Mesenchymal stem cell (in vitro differentiated cells and primary cell): ENCODE results near the gene LDB1.
A peak's percentile ranks its signal among the peaks of the same experiment; 100 is the strongest.

ENCODE experiments used
- DNase-seq: peaks from one replicate; pipeline ENCODE4 v3.0.0-alpha.2; 2013
- H2AFZ ChIP-seq: one replicate; pipeline ENCODE4 v1.6.1; 2013; ENCODE audit warnings: low read depth, mild to moderate bottlenecking, control low read depth, inconsistent platforms, low read length, moderate library complexity
- H2AK5ac ChIP-seq: 2 replicates; pipeline ENCODE4 v1.6.1; 2013; ENCODE audit warnings: low read length, moderate library complexity, mild to moderate bottlenecking, inconsistent platforms; ENCODE audit not compliant: severe bottlenecking
- H2BK120ac ChIP-seq: one replicate; pipeline ENCODE4 v1.6.1; 2013; ENCODE audit warnings: low read depth, mild to moderate bottlenecking, inconsistent platforms, low read length, moderate library complexity
- H2BK12ac ChIP-seq, 2 experiments: one replicate each; pipeline ENCODE4 v1.6.1; 2013; ENCODE audit warnings: inconsistent platforms in 2 of 2, low read length in 2 of 2, mild to moderate bottlenecking in 2 of 2, moderate library complexity in 2 of 2, control low read depth in 1 of 2
- H2BK15ac ChIP-seq: one replicate; pipeline ENCODE4 v1.6.1; 2013; ENCODE audit warnings: mild to moderate bottlenecking, low read depth, inconsistent platforms; ENCODE audit not compliant: poor library complexity, severe bottlenecking
- H2BK5ac ChIP-seq: 2 replicates; pipeline ENCODE4 v1.6.1; 2013; ENCODE audit warnings: low read depth, mild to moderate bottlenecking, low read length, control low read depth, inconsistent platforms; ENCODE audit not compliant: poor library complexity, severe bottlenecking
- H3K14ac ChIP-seq, 2 experiments: one replicate each; pipeline ENCODE4 v1.6.1; 2013; ENCODE audit warnings: inconsistent platforms in 2 of 2, low read length in 2 of 2, control low read depth in 1 of 2, mild to moderate bottlenecking in 1 of 2, moderate library complexity in 1 of 2
- H3K18ac ChIP-seq, 2 experiments: one replicate each; pipeline ENCODE4 v1.6.1; 2013; ENCODE audit warnings: inconsistent platforms in 2 of 2, low read length in 2 of 2, control low read depth in 1 of 2, low read depth in 1 of 2, mild to moderate bottlenecking in 1 of 2
- H3K23ac ChIP-seq, 2 experiments: one replicate each; pipeline ENCODE4 v1.6.1; 2013; ENCODE audit warnings: inconsistent platforms in 2 of 2, low read length in 2 of 2, mild to moderate bottlenecking in 2 of 2, moderate library complexity in 2 of 2, control low read depth in 1 of 2
- H3K27ac ChIP-seq: 2 replicates; pipeline ENCODE4 v1.5.1; 2013; ENCODE audit warnings: mild to moderate bottlenecking, moderate library complexity, low read length, control low read depth, inconsistent platforms; ENCODE audit not compliant: poor library complexity, severe bottlenecking
- H3K27me3 ChIP-seq, 2 experiments: 2 replicates each; pipeline versions ENCODE4 v1.6.1 to v1.7.0; 2013; ENCODE audit warnings: low read length in 2 of 2, mild to moderate bottlenecking in 2 of 2, moderate library complexity in 2 of 2, control low read depth in 1 of 2, inconsistent platforms in 1 of 2; ENCODE audit not compliant: control insufficient read depth in 1 of 2, insufficient read depth in 1 of 2
- H3K36me3 ChIP-seq, 2 experiments: 2 replicates each; pipeline versions ENCODE4 v1.6.1 to v1.7.0; 2013; ENCODE audit warnings: low read length in 2 of 2, control low read depth in 1 of 2, inconsistent platforms in 1 of 2, low read depth in 1 of 2, mild to moderate bottlenecking in 1 of 2; ENCODE audit not compliant: insufficient read depth in 2 of 2, control insufficient read depth in 1 of 2
- H3K4ac ChIP-seq, 2 experiments: one replicate each; pipeline ENCODE4 v1.6.1; 2013; ENCODE audit warnings: inconsistent platforms in 2 of 2, low read length in 2 of 2, mild to moderate bottlenecking in 2 of 2, moderate library complexity in 2 of 2, control low read depth in 1 of 2, low read depth in 1 of 2
- H3K4me1 ChIP-seq: 2 replicates; pipeline ENCODE4 v1.6.1; 2013; ENCODE audit warnings: low read depth, low read length, control low read depth; ENCODE audit not compliant: control insufficient read depth, insufficient read depth
- H3K4me2 ChIP-seq: 2 replicates; pipeline ENCODE4 v1.6.1; 2013; ENCODE audit warnings: low read length, mild to moderate bottlenecking, inconsistent platforms; ENCODE audit not compliant: poor library complexity, severe bottlenecking
- H3K4me3 ChIP-seq, 2 experiments: 2 replicates each; pipeline versions ENCODE4 v1.5.1 to v1.7.0; 2013; ENCODE audit warnings: low read length in 2 of 2, mild to moderate bottlenecking in 2 of 2, control low read depth in 1 of 2, low read depth in 1 of 2; ENCODE audit not compliant: insufficient read depth in 1 of 2
- H3K79me1 ChIP-seq: replicated peaks from 2 replicates; pipeline ENCODE4 v1.6.1; 2013; ENCODE audit warnings: mild to moderate bottlenecking, control low read depth, low read length, inconsistent platforms; ENCODE audit not compliant: poor library complexity, severe bottlenecking
- H3K9ac ChIP-seq: 2 replicates; pipeline ENCODE4 v1.7.0; 2013; ENCODE audit warnings: mild to moderate bottlenecking, low read length, moderate library complexity
- H3K9me3 ChIP-seq: 2 replicates; pipeline ENCODE4 v1.7.0; 2013; ENCODE audit warnings: mild to moderate bottlenecking, low read length; ENCODE audit not compliant: control insufficient read depth
- H4K8ac ChIP-seq: one replicate; pipeline ENCODE4 v1.6.1; 2013; ENCODE audit warnings: inconsistent platforms, mild to moderate bottlenecking, low read length, moderate library complexity
- H4K91ac ChIP-seq: one replicate; pipeline ENCODE4 v1.6.1; 2013; ENCODE audit warnings: mild to moderate bottlenecking, low read length, inconsistent platforms
- WGBS: methylation state at CpG from one replicate; pipeline ENCODE4 v1.1.7; 2013; ENCODE audit warnings: mixed read lengths; 5-methylcytosine and 5-hydroxymethylcytosine counted together

Gene LDB1

DNA sequence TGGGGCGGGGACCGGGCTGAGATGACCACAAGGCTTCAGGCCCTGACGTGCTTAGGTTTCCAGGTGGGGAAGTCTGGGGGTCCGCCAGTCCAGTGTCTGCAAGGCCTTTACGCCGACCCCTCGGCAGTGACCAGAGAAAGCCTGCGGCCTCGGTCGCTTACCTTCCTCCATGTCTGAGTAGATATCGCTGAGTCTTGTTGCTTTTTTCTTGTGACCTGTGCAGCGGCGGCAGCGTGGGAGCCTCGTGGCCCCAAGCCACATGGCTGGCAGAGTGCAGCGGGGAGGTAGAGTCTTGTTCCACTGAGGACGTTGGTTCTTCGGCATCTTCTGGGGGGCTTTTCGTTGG, 32.4 kb upstream of the LDB1 start:
- H3K14ac ChIP-seq: peak overlapping the region in 1 of 2 experiments; percentile 85
- H2BK12ac ChIP-seq: peak overlapping the region in 1 of 2 experiments; percentile 29
- peaks cover 39 to 61% of the 10 kb centered on the region in 2 experiments for H3K36me3 ChIP-seq
- no peak overlapping the region for H4K91ac ChIP-seq
- H3K4me2 ChIP-seq: peak overlapping the region; percentile 74
- peak overlapping the region; percentile 72 to 98 for H3K4me3 ChIP-seq
- H2AK5ac ChIP-seq: no peak overlapping the region
- H2BK15ac ChIP-seq: no peak overlapping the region
- peak overlapping the region; percentile 66 for H3K27ac ChIP-seq
- no peak for DNase-seq
- no peak overlapping the region for H2BK120ac ChIP-seq
- H2BK5ac ChIP-seq: no peak overlapping the region
- peak overlapping the region in 1 of 2 experiments; percentile 92 for H3K4ac ChIP-seq
- H3K18ac ChIP-seq: peak overlapping the region in 1 of 2 experiments; percentile 96
- no peaks in the 10 kb centered on the region for H3K27me3 ChIP-seq
- H3K79me1 ChIP-seq: peaks cover 13% of the 10 kb centered on the region
- peak overlapping the region; percentile 98 for H3K9ac ChIP-seq
- under 1% methylated on average over 19 of the region's 19 CpGs for WGBS
- no peak overlapping the region for H4K8ac ChIP-seq
- H2AFZ ChIP-seq: peak overlapping the region; percentile 96
- no peaks in the 10 kb centered on the region for H3K9me3 ChIP-seq
- H3K23ac ChIP-seq: peak overlapping the region in 1 of 2 experiments; percentile 96
- peaks cover 11% of the 10 kb centered on the region for H3K4me1 ChIP-seq

DNA sequence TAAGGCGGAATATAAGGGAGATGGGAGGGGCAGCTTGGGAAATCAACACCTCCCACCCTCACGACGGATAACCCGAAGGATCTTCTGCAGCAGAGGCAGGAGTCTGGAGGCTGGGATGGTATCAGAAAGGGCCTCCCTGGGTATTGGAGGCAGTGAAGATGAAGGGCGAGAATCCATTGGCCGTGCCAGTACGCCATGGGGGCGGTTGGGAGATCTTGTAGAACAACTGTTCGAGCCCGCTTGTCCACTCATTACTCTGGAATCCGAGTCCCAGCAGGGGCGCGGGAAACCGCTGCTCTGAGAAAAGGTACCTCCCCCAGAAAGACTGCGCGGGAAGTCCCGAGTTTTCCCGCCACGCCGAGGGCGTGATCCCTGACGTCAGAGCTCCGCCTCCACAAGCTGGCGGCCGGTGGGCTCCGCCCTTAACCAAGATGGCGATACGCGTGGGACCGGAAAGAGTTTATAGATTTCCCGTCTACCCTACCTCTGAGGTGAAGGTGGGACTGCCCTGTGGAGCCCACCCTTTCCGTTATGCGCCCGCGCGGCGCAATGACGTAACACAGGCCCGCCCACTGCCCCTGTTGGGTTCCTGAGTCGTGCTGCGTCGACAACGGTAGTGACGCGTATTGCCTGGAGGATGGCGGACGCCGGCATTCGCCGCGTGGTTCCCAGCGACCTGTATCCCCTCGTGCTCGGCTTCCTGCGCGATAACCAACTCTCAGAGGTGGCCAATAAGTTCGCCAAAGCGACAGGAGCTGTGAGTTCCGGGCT, 31.8 kb upstream of the LDB1 start, which contains the start of gene NOLC1:
Gene NOLC1, plus strand, starts transcription at position 616 of the 771 bp plus-strand sequence. Its CDS starts 22 bp downstream, at position 638.
- peak; percentile 99 for DNase-seq
- 5% methylated on average over 59 of the region's 59 CpGs for WGBS
- H2BK5ac ChIP-seq: peak within 1 kb of the TSS; percentile 50

DNA sequence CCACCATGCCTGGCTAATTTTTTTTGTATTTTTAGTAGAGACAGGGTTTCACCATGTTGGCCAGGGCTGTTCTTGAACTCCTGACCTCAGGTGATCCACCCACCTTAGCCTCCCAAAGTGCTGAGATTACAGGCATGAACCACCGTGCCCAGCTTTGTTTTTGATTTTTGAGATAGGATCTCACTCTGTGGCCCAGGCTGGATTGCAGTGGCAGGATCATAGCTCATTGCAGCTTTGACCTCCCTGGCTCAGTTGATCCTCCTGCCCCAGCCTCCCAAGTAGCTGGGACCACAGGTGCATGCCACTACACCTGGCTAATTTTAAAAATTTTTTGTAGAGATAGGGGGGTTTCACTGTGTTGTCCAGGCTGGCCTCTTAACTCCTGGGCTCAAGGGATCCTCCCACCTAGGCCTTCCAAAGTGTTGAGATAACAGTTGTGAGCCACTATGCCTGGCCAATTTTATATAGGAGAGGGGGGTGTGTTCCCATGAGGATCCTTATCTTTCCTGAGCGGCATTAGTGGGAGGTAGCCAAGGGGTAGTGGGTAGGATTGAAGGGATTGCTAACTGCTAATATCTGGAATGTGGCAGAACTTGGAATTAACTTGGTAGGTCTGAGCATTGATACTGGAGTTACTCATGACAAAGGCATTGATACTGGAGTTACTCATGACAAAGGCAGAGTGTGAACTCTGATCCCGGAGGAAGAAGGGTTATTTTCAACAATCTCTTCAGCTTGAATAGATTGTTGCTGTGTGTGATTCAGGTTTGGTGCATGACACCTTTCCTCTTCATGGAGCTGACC, 31.0 kb upstream of the LDB1 start:
- no peak overlapping the region for H2AFZ ChIP-seq
- H2AK5ac ChIP-seq: peak overlapping the region; percentile 3
- peak overlapping the region; percentile 5 for H4K91ac ChIP-seq
- peak overlapping the region; percentile 57 for H3K4me2 ChIP-seq
- peak; percentile 70 for DNase-seq
- H3K27me3 ChIP-seq: no peaks in the 10 kb centered on the region
- H3K27ac ChIP-seq: peak overlapping the region; percentile 94
- peaks cover 23% of the 10 kb centered on the region for H3K79me1 ChIP-seq
- H3K36me3 ChIP-seq: peaks cover 47 to 61% of the 10 kb centered on the region in 2 experiments
- H3K4me3 ChIP-seq: peak overlapping the region in 1 of 2 experiments; percentile 98
- no peak overlapping the region for H2BK15ac ChIP-seq
- H3K9me3 ChIP-seq: no peaks in the 10 kb centered on the region
- no peak overlapping the region for H3K23ac ChIP-seq
- H3K18ac ChIP-seq: peak overlapping the region in 1 of 2 experiments; percentile 46
- H3K14ac ChIP-seq: no peak overlapping the region
- no peak overlapping the region for H3K4ac ChIP-seq
- H2BK120ac ChIP-seq: no peak overlapping the region
- H2BK12ac ChIP-seq: no peak overlapping the region
- H3K9ac ChIP-seq: peak overlapping the region; percentile 98
- H4K8ac ChIP-seq: no peak overlapping the region
- 48% methylated on average over 3 of the region's 3 CpGs for WGBS
- peaks cover 11% of the 10 kb centered on the region for H3K4me1 ChIP-seq
- peak overlapping the region; percentile 50 for H2BK5ac ChIP-seq

More for the DNA sequence above, 31.8 kb upstream of the LDB1 start, which contains the start of gene NOLC1:
- no peak within 1 kb of the TSS for H2BK120ac ChIP-seq
- peak within 1 kb of the TSS; percentile 3 for H2AK5ac ChIP-seq
- no peak within 1 kb of the TSS for H2BK15ac ChIP-seq
- peak within 1 kb of the TSS in 1 of 2 experiments; percentile 96 for H3K18ac ChIP-seq
- peaks cover 40 to 61% of the 10 kb centered on the region in 2 experiments for H3K36me3 ChIP-seq
- H3K4me2 ChIP-seq: peak within 1 kb of the TSS; percentile 74
- peak within 1 kb of the TSS in 1 of 2 experiments; percentile 29 for H2BK12ac ChIP-seq
- H3K4ac ChIP-seq: peak within 1 kb of the TSS in 1 of 2 experiments; percentile 92
- no peaks in the 10 kb centered on the region for H3K9me3 ChIP-seq
- H3K27me3 ChIP-seq: no peaks in the 10 kb centered on the region
- H3K9ac ChIP-seq: peak within 1 kb of the TSS; percentile 98
- no peak within 1 kb of the TSS for H4K8ac ChIP-seq
- H3K27ac ChIP-seq: peak within 1 kb of the TSS; percentile 94
- H3K4me3 ChIP-seq: peak within 1 kb of the TSS; percentile 72 to 98
- peaks cover 16% of the 10 kb centered on the region for H3K79me1 ChIP-seq
- peak within 1 kb of the TSS in 1 of 2 experiments; percentile 85 for H3K14ac ChIP-seq
- H2AFZ ChIP-seq: peak within 1 kb of the TSS; percentile 96
- H3K4me1 ChIP-seq: peaks cover 10% of the 10 kb centered on the region
- H4K91ac ChIP-seq: peak within 1 kb of the TSS; percentile 5
- peak within 1 kb of the TSS in 1 of 2 experiments; percentile 96 for H3K23ac ChIP-seq

GRCh38 chr10:102148275-102148674, 28.1 kb upstream of the LDB1 start:
- no peak overlapping the region for H3K27ac ChIP-seq
- H2BK12ac ChIP-seq: no peak overlapping the region
- no peak overlapping the region for H2BK120ac ChIP-seq
- H3K4me2 ChIP-seq: no peak overlapping the region
- no peaks in the 10 kb centered on the region for H3K9me3 ChIP-seq
- peaks cover 52 to 69% of the 10 kb centered on the region in 2 experiments for H3K36me3 ChIP-seq
- H3K14ac ChIP-seq: no peak overlapping the region
- peaks cover 11% of the 10 kb centered on the region for H3K4me1 ChIP-seq
- H3K4me3 ChIP-seq: no peak overlapping the region
- H2AK5ac ChIP-seq: no peak overlapping the region
- no peak overlapping the region for H2BK15ac ChIP-seq
- H3K9ac ChIP-seq: no peak overlapping the region
- H3K4ac ChIP-seq: no peak overlapping the region
- H4K91ac ChIP-seq: no peak overlapping the region
- no peak overlapping the region for H3K23ac ChIP-seq
- H3K18ac ChIP-seq: no peak overlapping the region
- H3K79me1 ChIP-seq: peaks cover 37% of the 10 kb centered on the region
- H4K8ac ChIP-seq: no peak overlapping the region
- no peak for DNase-seq
- no peaks in the 10 kb centered on the region for H3K27me3 ChIP-seq
- H2AFZ ChIP-seq: no peak overlapping the region
- WGBS: 95% methylated on average over 13 of the region's 13 CpGs
- no peak overlapping the region for H2BK5ac ChIP-seq
